KMS-11 (cell line): Measurements from ENCODE around the gene EVA1B.

Experiments
- H2AFZ ChIP-seq: fragments of 200-600 bp; sonication (generic); 2 replicates; pipeline ENCODE4 v1.6.1; 2016; ENCODE audit warnings: antibody characterized with exemption, mixed run types, low read depth
- H3K27ac ChIP-seq: fragments of 200-600 bp; sonication (generic); 2 replicates; pipeline ENCODE4 v1.6.1; 2016; ENCODE audit warnings: mild to moderate bottlenecking, mixed run types
- H3K27me3 ChIP-seq: fragments of 200-600 bp; sonication (generic); 2 replicates; pipeline ENCODE4 v1.6.1; 2017; ENCODE audit warnings: mild to moderate bottlenecking, low read depth, mixed run types, moderate library complexity; ENCODE audit not compliant: insufficient read depth
- H3K36me3 ChIP-seq: fragments of 200-600 bp; sonication (generic); 2 replicates; pipeline ENCODE4 v1.6.1; 2017; ENCODE audit warnings: mild to moderate bottlenecking, mixed run types; ENCODE audit not compliant: insufficient read depth
- H3K4me1 ChIP-seq: fragments of 200-600 bp; sonication (generic); 2 replicates; pipeline ENCODE4 v1.6.1; 2016; ENCODE audit warnings: mild to moderate bottlenecking, low read depth, mixed run types; ENCODE audit not compliant: poor library complexity, severe bottlenecking
- H3K4me2 ChIP-seq: fragments of 200-600 bp; sonication (generic); 2 replicates; pipeline ENCODE4 v1.7.0; 2016; ENCODE audit warnings: mild to moderate bottlenecking, mixed run types
- H3K4me3 ChIP-seq: fragments of 200-600 bp; sonication (generic); IDR thresholded peaks from 2 replicates; pipeline ENCODE4 v1.6.1; 2017; ENCODE audit warnings: low read depth, low read length, mixed read lengths; ENCODE audit not compliant: insufficient read depth
- H3K79me2 ChIP-seq: fragments of 200-600 bp; sonication (generic); 2 replicates; pipeline ENCODE4 v1.6.1; 2016; ENCODE audit warnings: low read depth, mixed run types; ENCODE audit not compliant: insufficient read depth
- H3K9ac ChIP-seq: fragments of 200-600 bp; sonication (generic); 2 replicates; pipeline ENCODE4 v1.6.1; 2016; ENCODE audit warnings: mild to moderate bottlenecking, mixed run types
- H4K20me1 ChIP-seq: fragments of 200-600 bp; sonication (generic); 2 replicates; pipeline ENCODE4 v1.6.1; 2016; ENCODE audit warnings: mild to moderate bottlenecking, mixed run types; ENCODE audit not compliant: insufficient read depth
- TF ChIP-seq, protein P1 (sequence below): fragments of 200-600 bp; sonication (generic); conservative IDR thresholded peaks from 2 replicates; pipeline ENCODE4 v1.6.1; 2017; ENCODE audit warnings: low read depth, mild to moderate bottlenecking, antibody characterized with exemption, low read length, moderate library complexity, mixed read lengths

Gene EVA1B

DNA sequence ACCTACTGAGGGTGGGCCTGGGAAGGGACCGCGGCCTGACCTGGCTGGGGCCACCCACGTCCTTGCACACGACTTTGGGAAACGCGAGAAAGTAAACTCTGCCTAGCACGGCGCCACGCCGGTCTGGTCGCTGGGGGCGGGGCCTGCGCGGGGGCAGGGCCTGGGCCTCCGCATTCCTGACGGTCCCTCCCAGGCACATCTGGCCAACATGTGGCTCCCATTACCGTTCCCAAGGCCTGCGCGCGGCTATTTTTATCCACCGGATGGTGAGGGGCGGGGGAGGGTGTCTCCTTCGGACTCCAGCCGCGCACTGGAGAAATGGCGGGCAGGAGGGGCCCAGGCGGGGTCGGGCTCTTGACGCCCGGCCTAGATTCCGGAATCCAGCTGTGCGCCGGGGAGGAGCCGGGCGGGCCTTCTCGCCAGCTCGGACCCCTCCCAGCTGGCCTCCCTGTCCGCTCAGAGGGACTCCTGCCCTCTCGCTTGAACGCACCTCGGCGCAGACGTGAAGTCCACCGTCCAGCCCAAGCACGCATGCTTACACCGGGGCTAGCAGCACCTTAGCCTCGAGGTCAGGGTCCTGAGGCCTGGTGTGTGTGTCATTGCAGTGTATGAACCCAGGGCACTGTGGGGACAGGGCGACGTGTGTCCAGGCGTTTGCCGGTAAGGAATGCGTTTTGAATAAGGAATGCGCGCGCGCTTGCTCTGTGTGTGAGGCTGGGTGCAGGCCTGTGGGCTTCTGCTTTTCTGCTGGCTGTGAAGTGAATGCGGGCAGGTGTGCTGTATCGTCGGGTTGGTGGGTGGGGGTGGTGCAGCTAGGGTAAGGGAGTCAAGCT lies 2.1 kb downstream of the EVA1B start:
- no peaks in the 10 kb centered on the region for H3K36me3 ChIP-seq
- no peaks in the 10 kb centered on the region; the same call in 1 of the 2 replicates for H3K27me3 ChIP-seq
- H3K79me2 ChIP-seq = no peaks in the 10 kb centered on the region
- no peak overlapping the region for H2AFZ ChIP-seq
- H3K9ac ChIP-seq = no peak overlapping the region
- TF ChIP-seq, protein P1, sequence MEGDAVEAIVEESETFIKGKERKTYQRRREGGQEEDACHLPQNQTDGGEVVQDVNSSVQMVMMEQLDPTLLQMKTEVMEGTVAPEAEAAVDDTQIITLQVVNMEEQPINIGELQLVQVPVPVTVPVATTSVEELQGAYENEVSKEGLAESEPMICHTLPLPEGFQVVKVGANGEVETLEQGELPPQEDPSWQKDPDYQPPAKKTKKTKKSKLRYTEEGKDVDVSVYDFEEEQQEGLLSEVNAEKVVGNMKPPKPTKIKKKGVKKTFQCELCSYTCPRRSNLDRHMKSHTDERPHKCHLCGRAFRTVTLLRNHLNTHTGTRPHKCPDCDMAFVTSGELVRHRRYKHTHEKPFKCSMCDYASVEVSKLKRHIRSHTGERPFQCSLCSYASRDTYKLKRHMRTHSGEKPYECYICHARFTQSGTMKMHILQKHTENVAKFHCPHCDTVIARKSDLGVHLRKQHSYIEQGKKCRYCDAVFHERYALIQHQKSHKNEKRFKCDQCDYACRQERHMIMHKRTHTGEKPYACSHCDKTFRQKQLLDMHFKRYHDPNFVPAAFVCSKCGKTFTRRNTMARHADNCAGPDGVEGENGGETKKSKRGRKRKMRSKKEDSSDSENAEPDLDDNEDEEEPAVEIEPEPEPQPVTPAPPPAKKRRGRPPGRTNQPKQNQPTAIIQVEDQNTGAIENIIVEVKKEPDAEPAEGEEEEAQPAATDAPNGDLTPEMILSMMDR = no peak
- H4K20me1 ChIP-seq = no peaks in the 10 kb centered on the region
- H3K27ac ChIP-seq = no peak overlapping the region
- H3K4me3 ChIP-seq = no peak overlapping the region
- no peak overlapping the region for H3K4me2 ChIP-seq
- peaks cover 6% of the 10 kb centered on the region for H3K4me1 ChIP-seq

DNA sequence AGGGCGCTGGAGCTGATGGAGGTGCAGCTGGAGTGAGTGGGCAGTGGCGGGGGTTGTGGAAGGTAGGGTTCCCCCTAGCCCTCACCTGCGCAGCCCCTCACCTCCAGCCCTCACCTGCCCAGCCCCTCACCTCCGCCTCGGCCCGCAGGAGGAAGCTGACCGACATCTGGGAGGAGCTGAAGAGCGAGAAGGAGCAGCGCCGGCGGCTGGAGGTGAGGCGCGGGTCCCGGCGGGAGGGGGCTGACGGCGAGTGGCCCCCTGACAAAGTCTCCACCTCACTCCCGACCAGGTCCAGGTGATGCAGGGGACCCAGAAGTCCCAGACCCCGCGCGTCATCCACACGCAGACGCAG lies 2.7 kb downstream of the EVA1B start:
- H3K4me2 ChIP-seq = no peak overlapping the region
- no peaks in the 10 kb centered on the region for H3K36me3 ChIP-seq
- no peak overlapping the region for H3K27ac ChIP-seq
- H3K4me1 ChIP-seq = peaks cover 5% of the 10 kb centered on the region
- no peak overlapping the region for H2AFZ ChIP-seq
- no peaks in the 10 kb centered on the region for H3K79me2 ChIP-seq
- H3K4me3 ChIP-seq = no peak overlapping the region
- no peaks in the 10 kb centered on the region for H4K20me1 ChIP-seq
- no peaks in the 10 kb centered on the region; the same call in 1 of the 2 replicates for H3K27me3 ChIP-seq
- TF ChIP-seq, protein P1 = no peak
- no peak overlapping the region for H3K9ac ChIP-seq

DNA sequence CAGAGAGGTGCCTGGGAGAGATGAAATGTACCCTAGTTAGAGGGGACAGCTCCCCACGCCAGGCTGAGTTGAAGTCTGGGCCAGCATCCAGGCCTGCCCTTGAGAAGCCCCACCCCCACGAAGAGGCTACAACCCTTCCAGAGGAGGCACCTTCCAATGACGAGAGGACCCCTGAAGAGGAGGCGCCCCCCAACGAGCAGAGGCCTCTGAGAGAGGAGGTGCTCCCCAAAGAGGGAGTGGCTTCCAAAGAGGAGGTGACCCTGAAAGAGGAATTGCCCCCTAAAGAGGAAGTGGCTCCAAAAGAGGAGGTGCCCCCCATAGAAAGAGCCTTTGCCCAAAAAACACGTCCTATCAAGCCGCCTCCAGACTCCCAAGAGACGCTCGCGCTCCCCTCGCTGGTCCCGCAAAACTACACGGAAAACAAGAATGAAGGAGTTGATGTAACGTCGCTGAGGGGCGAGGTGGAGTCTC lies 3.1 kb downstream of the EVA1B start:
- H4K20me1 ChIP-seq = no peaks in the 10 kb centered on the region
- H3K27me3 ChIP-seq = no peaks in the 10 kb centered on the region; the same call in 1 of the 2 replicates
- peaks cover 5% of the 10 kb centered on the region for H3K4me1 ChIP-seq
- H3K9ac ChIP-seq = no peak overlapping the region
- H2AFZ ChIP-seq = no peak overlapping the region
- no peak overlapping the region for H3K4me3 ChIP-seq
- H3K27ac ChIP-seq = no peak overlapping the region
- no peaks in the 10 kb centered on the region for H3K36me3 ChIP-seq
- TF ChIP-seq, protein P1 = no peak
- H3K4me2 ChIP-seq = no peak overlapping the region
- no peaks in the 10 kb centered on the region for H3K79me2 ChIP-seq

DNA sequence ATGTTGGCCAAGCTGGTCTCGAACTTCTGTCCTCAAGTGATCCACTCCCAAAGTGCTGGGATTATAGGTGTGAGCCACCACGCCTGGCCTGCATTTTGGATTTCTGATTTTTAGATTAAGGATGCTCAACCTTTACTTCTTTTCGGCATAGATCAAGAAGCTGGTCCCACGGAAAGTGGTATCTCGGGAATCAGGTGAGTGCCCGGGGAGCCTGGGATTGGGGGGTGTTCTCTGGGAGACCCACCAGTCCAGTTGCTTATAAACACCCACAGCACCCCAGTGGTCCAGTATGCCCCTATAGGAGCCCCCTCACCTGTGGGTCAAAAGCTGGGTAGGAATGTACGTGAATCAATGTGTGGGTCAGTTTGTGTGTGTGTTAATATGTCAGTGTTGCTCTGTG lies 14.0 kb downstream of the EVA1B start:
- H3K36me3 ChIP-seq = no peaks in the 10 kb centered on the region
- no peak overlapping the region for H3K27ac ChIP-seq
- peaks cover 15% of the 10 kb centered on the region for H3K4me1 ChIP-seq
- no peak overlapping the region for H3K4me3 ChIP-seq
- no peaks in the 10 kb centered on the region for H3K27me3 ChIP-seq
- H3K9ac ChIP-seq = no peak overlapping the region
- no peaks in the 10 kb centered on the region for H3K79me2 ChIP-seq
- H3K4me2 ChIP-seq = no peak overlapping the region
- H2AFZ ChIP-seq = no peak overlapping the region
- TF ChIP-seq, protein P1 = no peak
- H4K20me1 ChIP-seq = no peaks in the 10 kb centered on the region
